Skeletal muscle tissue (tissue), 4 donors: ENCODE measurements around the gene EIF4E2. TPM values are rescaled to one million over a fixed set of nuclear protein-coding genes. Genes with fewer than 3 reads are reported as not detected.

Source experiments
- H3K27ac ChIP-seq: one replicate; pipeline ENCODE4 v1.7.0; 2013; ENCODE audit warnings: mild to moderate bottlenecking, low read depth, low read length, inconsistent platforms
- H3K27me3 ChIP-seq, 3 donors: one replicate each; pipeline ENCODE4 v1.7.0; 2013; ENCODE audit warnings: low read length in 3 of 3; ENCODE audit not compliant: control insufficient read depth in 3 of 3, insufficient read depth in 3 of 3
- H3K36me3 ChIP-seq, 3 donors: one replicate each; pipeline ENCODE4 v1.7.0; 2013; ENCODE audit warnings: low read length in 3 of 3; ENCODE audit not compliant: control insufficient read depth in 3 of 3, insufficient read depth in 3 of 3
- H3K4me1 ChIP-seq, 3 donors: one replicate each; pipeline ENCODE4 v1.7.0; 2013; ENCODE audit warnings: low read length in 3 of 3, mild to moderate bottlenecking in 3 of 3; ENCODE audit not compliant: control insufficient read depth in 3 of 3, insufficient read depth in 3 of 3
- H3K4me3 ChIP-seq, 3 donors: one replicate each; pipeline ENCODE4 v1.7.0; 2013; ENCODE audit warnings: low read length in 3 of 3
- H3K9ac ChIP-seq, 3 donors: one replicate each; pipeline ENCODE4 v1.7.0; 2013; ENCODE audit warnings: low read length in 3 of 3, mild to moderate bottlenecking in 3 of 3, moderate library complexity in 2 of 3, low read depth in 1 of 3
- H3K9me3 ChIP-seq, 3 donors: one replicate each; pipeline ENCODE4 v1.7.0; 2013; ENCODE audit warnings: low read length in 3 of 3; ENCODE audit not compliant: control insufficient read depth in 3 of 3
- total RNA-seq: library from RNA; depleted of rRNA; stranded (reverse); fragments of >200 nt; gene quantifications from one replicate; pipeline ENCODE4 v1.2.3, GENCODE V29; 2014
- donor health status: Osteomylitis.

EIF4E2 gene
- total RNA-seq, 1 donor from 2014 or later = 204 TPM

GRCh38 chr2:232506709-232507108 lies 43.8 kb upstream of the EIF4E2 start:
- H3K9me3 ChIP-seq = no peaks in the 10 kb centered on the region
- H3K4me1 ChIP-seq = peaks cover 10 to 12% (median 12%) of the 10 kb centered on the region in 3 donors
- no peak overlapping the region for H3K4me3 ChIP-seq
- no peaks in the 10 kb centered on the region for H3K36me3 ChIP-seq
- no peak overlapping the region for H3K27ac ChIP-seq
- H3K27me3 ChIP-seq = peaks cover 0 to 13% (median 8%) of the 10 kb centered on the region in 3 donors
- no peak overlapping the region for H3K9ac ChIP-seq

GRCh38 chr2:232508251-232508650 lies 42.2 kb upstream of the EIF4E2 start:
- H3K4me3 ChIP-seq = no peak overlapping the region
- no peaks in the 10 kb centered on the region for H3K36me3 ChIP-seq
- H3K9me3 ChIP-seq = no peaks in the 10 kb centered on the region
- H3K4me1 ChIP-seq = peaks cover 20 to 24% (median 22%) of the 10 kb centered on the region in 3 donors
- H3K9ac ChIP-seq = no peak overlapping the region
- H3K27ac ChIP-seq = no peak overlapping the region
- H3K27me3 ChIP-seq = peaks cover 0 to 13% (median 8%) of the 10 kb centered on the region in 3 donors

GRCh38 chr2:232511336-232511890 lies 39.1 kb upstream of the EIF4E2 start:
- H3K27me3 ChIP-seq = peaks cover 0 to 4% (median 0%) of the 10 kb centered on the region in 3 donors

GRCh38 chr2:232512602-232513001 lies 37.9 kb upstream of the EIF4E2 start:
- Histone ChIP-seq H3K4me3 (no peak overlapping the region), H3K27ac (no peak overlapping the region), H3K36me3 (no peaks in the 10 kb centered on the region), H3K27me3 (peaks cover 0 to under 1% (median 0%) of the 10 kb centered on the region in 3 donors), H3K9me3 (no peaks in the 10 kb centered on the region), H3K4me1 (peaks cover 34 to 50% (median 43%) of the 10 kb centered on the region in 3 donors), H3K9ac (peak overlapping the region in 1 of 3 donors; percentile 45)

More at GRCh38 chr2:232511336-232511890, 39.1 kb upstream of the EIF4E2 start:
- H3K36me3 ChIP-seq = no peaks in the 10 kb centered on the region
- peak overlapping the region in 1 of 3 donors; percentile 45 for H3K9ac ChIP-seq
- peak overlapping the region in 1 of 3 donors; percentile 13 for H3K4me3 ChIP-seq
- H3K27ac ChIP-seq = no peak overlapping the region
- H3K4me1 ChIP-seq = peaks cover 34 to 47% (median 43%) of the 10 kb centered on the region in 3 donors
- no peaks in the 10 kb centered on the region for H3K9me3 ChIP-seq

- Histone ChIP-seq H3K27ac (no peak overlapping the region), H3K4me1 (peaks cover 34 to 50% (median 43%) of the 10 kb centered on the region in 3 donors), H3K27me3 (peaks cover 0 to 3% (median 0%) of the 10 kb centered on the region in 3 donors), H3K9me3 (no peaks in the 10 kb centered on the region), H3K9ac (peak overlapping the region in 1 of 3 donors; percentile 33), H3K36me3 (no peaks in the 10 kb centered on the region), H3K4me3 (no peak overlapping the region)
Observed at GRCh38 chr2:232513353-232513752, 37.1 kb upstream of the EIF4E2 start.

GRCh38 chr2:232515639-232516038 lies 34.9 kb upstream of the EIF4E2 start:
- H3K36me3 ChIP-seq = no peaks in the 10 kb centered on the region
- peak overlapping the region in 1 of 3 donors; percentile 55 for H3K9ac ChIP-seq
- H3K27me3 ChIP-seq = peaks cover 0 to 5% (median 3%) of the 10 kb centered on the region in 3 donors

GRCh38 chr2:232516551-232516950 lies 33.9 kb upstream of the EIF4E2 start:
- peaks cover 30 to 48% (median 42%) of the 10 kb centered on the region in 3 donors for H3K4me1 ChIP-seq
- no peaks in the 10 kb centered on the region for H3K9me3 ChIP-seq
- no peak overlapping the region for H3K27ac ChIP-seq
- no peaks in the 10 kb centered on the region for H3K36me3 ChIP-seq
- peaks cover 0 to 5% (median 5%) of the 10 kb centered on the region in 3 donors for H3K27me3 ChIP-seq
- no peak overlapping the region for H3K9ac ChIP-seq
- H3K4me3 ChIP-seq = no peak overlapping the region

More at GRCh38 chr2:232515639-232516038, 34.9 kb upstream of the EIF4E2 start:
- Histone ChIP-seq H3K4me1 (peaks cover 34 to 50% (median 43%) of the 10 kb centered on the region in 3 donors), H3K4me3 (peak overlapping the region in 1 of 3 donors; percentile 19), H3K9me3 (no peaks in the 10 kb centered on the region), H3K27ac (no peak overlapping the region)

GRCh38 chr2:232518844-232519243 lies 31.6 kb upstream of the EIF4E2 start:
- Histone ChIP-seq H3K27me3 (peaks cover 8 to 17% (median 12%) of the 10 kb centered on the region in 3 donors), H3K9ac (no peak overlapping the region), H3K4me1 (peaks cover 23 to 43% (median 37%) of the 10 kb centered on the region in 3 donors), H3K27ac (no peak overlapping the region), H3K4me3 (no peak overlapping the region), H3K36me3 (no peaks in the 10 kb centered on the region), H3K9me3 (no peaks in the 10 kb centered on the region)

GRCh38 chr2:232519581-232520438 lies 30.7 kb upstream of the EIF4E2 start, which contains the start of gene PRSS56:
TSS of gene PRSS56 (plus strand) at chr2:232520388. CDS start at chr2:232520599, 211 bp downstream.
- H3K4me1 ChIP-seq = peaks cover 22 to 41% (median 40%) of the 10 kb centered on the region in 3 donors
- H3K4me3 ChIP-seq = no peak within 1 kb of the TSS
- H3K27ac ChIP-seq = no peak within 1 kb of the TSS
- no peak within 1 kb of the TSS for H3K9ac ChIP-seq
- peaks cover 8 to 26% (median 12%) of the 10 kb centered on the region in 3 donors for H3K27me3 ChIP-seq
- no peaks in the 10 kb centered on the region for H3K36me3 ChIP-seq
- H3K9me3 ChIP-seq = no peaks in the 10 kb centered on the region
